SHP77 treated with DMSO at 0.1 percent for 48 hours (cell line): Measurements from ENCODE around the gene VSTM4.

Experiments used
- DNase-seq: peaks from one replicate; lab custom pipeline; 2025; lab: John Stamatoyannopoulos, UW

The VSTM4 gene

DNA sequence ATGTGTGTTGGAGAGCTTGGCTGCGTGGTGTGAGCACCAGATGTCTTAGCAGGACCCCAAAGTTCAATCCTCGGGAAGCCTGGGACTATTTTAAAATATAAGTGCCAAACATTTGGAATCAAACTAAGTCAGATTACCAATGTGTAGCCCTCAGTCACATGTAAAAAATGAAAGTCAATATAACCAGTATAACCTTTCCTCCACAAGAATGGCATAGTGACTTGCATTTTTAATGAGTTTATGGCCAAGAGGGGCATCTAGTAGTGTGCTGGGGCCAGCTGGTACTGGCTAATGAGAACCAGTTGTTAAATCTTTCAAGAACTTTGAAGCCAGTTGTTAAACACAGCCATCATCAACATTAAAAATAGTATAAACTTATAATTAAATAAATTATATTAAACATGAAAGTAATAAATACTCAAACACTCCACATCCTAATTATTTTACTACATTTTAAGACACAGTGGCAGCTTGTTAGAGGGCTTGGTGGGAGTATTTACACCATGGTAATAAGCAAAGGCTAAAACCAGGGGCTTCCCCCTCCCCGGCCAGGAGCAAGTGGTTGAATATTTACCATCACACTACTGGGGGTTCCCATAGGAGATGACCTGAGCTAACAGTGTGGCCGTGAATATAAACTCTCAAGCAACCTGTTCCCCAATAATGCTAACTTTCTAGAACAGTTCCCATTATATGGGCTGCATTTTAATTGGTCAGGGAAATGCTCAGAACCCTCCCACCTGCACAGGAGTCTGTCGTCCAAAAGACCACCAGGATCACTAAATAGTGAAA, 26.4 kb upstream of the VSTM4 start:
- no peak for DNase-seq

DNA sequence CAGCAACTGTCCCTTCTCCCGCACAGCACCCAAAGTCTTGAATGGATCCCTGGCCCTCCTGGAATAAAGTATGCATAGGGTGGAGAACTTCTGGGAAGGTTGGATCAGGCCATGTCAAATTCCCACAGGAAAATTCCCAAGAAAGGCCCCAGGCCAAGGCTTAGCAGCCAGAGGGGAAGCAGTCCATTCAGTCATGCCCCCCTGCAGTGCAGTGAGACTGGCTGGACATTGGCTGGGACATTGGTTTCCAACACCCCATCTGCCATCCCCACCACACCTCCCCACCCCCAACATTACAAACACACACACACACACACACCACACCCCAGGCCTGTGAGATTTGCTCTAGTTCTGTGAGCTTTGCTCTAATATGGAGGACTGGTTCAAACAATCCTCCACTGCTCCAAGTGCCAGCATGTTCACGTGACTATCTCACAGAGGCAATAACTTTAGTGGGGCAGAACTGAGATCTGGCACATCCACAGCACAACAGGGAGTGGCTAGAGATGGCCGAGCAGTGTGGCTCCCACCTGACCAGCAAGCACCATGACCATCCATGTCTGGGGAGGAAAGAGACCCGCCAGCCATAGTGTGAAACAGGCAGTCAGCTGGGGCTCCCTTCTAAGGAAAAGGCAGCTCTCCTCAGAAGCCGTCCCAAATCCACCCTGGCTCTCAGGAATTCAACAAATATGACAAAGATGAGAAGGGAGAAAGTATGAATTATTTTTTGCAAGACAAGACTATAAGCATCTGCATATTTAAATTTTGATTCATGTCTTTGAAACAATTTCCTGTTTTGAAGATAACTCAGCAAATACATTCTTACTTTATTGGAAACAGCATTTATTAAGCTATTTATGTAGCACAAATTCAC, 25.2 kb upstream of the VSTM4 start:
- DNase-seq: no peak

DNA sequence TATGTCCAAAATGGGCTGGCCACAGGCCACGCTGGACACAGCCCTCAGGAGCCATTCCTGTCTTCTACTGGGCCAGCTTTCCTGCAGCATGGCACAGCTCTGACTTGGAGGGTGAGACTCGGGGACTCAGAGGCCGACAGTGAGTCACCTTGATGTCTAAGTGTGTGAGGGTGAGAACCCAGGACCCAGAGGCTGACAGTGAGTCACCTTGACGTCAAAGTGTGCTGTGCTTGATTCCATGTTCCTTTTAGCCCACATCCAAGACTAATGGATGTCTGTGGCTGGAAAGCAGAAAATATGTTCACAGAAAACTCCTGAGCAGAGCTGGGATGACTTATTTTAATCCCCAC, 24.5 kb upstream of the VSTM4 start:
- DNase-seq: no peak

DNA sequence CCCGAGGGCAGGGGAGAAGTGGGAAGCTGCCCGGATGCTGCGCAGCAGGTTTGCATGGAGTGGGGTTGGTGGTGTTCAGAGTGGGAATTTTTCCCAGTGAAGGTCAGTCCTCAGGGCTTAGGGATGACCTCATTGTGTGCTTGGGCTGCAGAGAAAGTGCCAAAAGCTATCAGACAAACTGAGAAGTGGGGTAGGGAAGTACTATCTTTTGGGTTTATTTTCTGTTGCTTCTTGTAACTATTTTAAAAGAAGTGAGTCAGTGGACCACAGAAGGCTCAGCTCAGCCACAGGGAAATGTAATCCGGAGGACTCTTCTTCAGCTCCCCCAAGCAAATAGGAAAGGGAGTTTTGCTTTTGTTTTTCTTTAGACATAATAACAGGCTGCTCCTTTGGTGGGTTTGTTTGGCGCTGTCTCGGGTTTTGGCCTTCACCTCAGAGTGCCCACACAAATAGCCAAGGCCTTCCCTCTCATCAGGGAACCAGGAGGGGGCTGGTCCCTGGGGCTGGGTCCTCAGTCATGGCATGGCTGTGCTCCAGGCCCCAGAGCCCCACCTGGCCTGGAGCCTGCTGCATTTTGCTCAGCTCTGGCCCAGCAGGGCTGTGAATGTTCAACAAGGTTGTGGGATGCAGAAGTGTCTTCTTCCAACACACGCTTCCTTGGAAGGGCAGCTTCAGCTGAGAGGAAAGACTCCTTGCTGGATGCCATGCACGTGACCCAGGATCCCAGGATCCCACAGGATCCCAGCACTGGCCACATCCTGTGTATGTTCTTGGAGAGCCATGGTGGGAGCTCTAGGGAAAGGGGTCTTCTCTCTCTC, 23.9 kb upstream of the VSTM4 start:
- no peak for DNase-seq

DNA sequence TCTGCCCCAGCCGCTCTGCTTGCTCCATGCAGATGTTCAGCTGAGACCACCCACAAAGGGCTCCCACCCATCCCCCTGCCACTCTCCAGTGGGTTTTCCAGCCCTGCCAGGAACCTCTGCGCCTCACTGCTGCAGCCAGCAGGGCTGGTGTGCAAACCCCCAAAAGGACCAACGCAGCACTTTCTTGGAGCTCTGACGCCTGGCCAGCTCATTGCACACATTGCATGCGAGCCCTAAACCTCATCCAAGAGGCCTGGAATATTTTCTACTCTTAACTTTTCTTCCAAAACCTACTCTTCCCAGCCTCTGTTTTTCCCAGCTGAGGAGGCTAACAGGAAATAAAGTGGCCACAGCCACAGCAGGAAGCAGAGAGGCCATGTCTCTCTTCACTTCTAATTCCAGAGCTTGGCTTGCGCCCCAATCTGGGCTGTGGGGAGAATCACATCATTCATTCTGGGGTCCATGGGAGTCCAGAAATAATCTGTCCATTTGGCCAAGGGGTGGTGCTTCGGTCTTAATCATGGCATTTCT, 23.1 kb upstream of the VSTM4 start:
- DNase-seq: no peak

DNA sequence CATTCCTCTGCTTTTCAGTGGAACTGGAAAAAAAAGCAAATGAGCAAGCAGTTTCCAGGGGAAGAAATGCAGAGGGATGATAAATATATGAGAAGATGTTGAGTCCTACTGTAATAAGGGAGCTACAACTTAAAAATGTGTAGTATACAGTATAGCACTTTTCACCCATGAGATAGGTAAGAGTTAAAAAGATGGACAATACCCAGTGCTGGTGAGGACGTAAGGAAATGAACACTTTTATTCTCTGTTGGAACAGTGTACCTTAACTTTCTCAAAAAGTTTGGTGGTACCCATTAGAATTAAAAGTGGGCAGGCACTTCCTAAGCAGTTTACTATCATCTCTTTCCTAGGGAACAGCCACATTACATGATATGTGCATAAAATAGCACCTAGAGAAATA, 21.2 kb upstream of the VSTM4 start:
- DNase-seq: no peak

DNA sequence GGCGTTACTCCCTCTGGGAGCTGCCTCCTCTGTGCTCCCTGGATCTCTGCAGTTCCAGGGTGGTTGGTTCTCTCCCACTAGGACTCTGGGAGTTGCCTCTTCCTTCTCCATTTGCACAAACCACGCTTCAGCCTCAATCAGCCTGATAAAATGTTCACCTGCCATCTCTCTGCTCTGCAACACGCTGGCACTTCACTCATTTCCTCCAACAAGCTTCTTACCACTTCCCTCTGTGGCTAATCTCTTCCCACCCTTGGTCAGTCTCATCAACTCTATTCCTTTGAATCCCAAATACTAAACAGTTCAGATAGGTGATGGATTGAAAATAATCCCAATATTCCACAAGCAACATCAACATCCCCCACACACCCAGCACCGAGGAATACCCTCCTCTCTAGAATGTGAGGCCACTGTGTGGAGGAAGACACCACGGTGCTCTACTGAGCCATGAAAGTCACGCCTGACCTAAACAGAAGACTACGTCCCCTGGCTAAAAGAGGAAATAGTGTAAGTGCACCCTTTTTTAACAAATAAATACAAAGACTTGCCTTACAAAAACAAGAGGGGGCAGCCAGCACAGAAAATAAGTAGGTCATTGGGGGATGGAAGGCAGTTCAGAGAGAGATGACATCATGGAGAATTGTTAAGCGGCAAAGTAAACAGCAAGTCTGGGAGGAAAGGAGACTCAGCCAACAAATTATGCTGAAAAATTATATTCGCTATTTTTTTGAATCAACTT, 20.4 kb upstream of the VSTM4 start:
- no peak for DNase-seq

DNA sequence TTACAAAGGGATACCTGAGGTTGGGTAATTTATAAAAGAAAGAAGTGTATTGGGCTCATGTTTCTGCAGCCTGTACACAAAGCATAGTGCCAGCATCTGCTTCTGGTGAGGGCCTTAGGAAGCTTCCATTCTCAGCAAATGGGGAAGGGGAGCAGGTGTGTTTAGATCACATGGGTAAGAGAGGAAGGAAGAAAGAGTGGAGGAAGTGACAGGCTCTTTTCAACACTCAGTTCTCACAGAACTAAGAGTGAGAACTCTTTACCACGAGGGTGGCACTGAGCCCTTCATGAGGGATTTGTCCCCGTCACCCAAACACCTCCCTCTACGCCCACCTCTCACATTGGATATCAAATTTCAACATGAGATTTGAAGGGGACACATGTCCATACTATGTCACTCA, 19.0 kb upstream of the VSTM4 start:
- no peak for DNase-seq

DNA sequence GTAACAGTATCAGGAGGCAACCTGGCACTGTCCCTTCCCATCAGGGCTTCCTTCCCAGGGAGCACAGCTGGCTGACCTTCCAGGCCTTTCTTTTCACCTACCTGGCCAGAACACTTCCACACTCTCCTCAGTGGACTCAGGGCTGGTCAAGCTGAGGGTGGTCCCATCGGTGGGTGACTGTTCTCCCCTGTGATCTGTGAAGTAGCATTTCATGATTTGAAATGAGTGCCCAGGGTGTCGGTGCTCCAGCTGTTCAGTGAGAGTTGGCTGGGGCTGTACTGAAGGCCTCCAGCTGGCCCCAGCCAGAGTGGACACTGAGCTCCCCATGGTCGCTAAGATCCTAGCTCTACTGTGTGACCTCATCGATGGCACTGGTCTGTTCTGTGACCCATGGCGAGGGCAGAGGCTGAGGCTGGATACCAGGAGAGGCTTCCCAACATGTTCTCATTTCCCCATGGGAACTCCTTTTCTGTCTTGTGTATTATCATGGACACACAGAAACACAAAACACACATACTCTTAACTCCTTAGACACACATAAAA, 18.5 kb upstream of the VSTM4 start, which contains the start of gene FAM170B:
TSS of gene FAM170B (minus strand) at position 316 of the 543 bp plus-strand sequence. CDS start at position 213, 103 bp downstream.
- no peak for DNase-seq

DNA sequence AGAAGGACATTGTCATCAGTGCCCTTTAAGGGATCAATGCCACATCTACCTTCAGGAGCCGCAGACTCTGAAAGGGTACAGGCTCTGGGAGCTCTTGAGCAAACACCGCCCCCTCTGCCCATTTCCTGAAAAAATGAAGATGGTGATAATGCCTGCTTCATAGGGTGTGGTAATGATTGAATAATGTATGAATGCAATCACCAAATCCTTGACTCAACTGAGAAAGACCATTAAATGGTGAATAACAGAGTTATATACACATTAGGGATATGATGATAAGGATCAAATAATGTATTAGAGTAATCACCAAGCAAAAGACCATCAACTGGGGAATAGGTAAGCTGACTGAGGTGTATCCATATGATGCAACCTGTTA, 17.0 kb upstream of the VSTM4 start:
- no peak for DNase-seq

DNA sequence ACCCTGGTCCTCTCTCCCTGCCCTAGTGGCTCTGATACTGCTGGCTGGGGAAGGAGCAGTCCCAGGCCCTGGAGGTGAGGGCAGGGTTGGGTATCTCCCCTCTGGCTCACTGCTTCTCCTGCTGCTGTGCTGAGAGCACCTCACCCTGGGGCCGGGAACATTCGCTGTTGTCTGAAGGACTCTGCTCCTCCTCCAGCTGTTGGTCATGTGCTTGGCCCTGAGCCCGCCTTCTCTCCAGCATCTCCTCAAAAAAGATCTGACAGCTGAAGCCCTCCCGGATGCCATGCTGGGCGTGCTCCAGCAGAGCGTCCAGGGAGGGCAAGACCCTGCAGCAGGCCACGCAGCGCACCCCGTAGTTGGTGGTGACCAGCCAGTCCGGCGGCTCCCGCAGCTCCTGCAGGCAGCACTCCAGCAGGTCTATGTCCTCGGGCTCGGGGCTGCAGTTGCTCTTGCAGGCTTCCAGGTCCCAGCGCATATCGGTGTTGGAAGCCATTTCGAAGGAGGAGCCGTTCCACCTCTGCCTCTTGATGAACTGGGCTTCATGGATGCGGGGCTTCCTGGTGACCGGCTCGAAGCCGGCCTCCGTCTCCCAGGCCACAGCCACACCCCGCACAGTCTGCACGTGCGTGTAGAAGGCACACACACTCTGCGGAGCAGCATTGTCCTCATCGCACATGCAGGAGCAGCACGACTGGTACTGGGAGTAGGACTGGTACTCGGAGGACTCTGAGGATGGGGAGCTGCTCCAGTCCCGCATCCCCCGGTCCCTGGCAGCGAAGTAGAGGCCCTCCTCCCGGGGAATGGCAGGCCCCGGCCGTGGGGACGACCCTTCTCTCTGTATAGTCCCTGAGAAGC, 16.4 kb upstream of the VSTM4 start:
- DNase-seq: no peak

DNA sequence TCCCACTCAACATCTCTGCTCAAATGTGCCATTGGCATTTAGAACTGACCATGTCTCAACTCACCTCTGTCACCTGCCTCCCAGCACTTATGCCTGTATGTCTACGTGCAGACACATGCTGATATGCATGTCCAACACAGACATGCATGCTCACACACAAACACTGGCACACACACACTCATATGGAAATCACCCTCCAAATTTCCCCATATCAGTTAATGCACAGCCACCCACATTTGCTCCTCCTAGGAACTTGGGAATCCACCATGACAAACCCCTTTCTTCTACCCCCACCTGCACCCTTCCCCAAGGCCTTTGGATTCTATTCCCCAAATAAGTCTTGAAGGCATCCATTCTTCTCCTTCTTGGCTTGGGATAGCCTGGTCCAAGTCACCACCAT, 14.1 kb upstream of the VSTM4 start:
- no peak for DNase-seq

DNA sequence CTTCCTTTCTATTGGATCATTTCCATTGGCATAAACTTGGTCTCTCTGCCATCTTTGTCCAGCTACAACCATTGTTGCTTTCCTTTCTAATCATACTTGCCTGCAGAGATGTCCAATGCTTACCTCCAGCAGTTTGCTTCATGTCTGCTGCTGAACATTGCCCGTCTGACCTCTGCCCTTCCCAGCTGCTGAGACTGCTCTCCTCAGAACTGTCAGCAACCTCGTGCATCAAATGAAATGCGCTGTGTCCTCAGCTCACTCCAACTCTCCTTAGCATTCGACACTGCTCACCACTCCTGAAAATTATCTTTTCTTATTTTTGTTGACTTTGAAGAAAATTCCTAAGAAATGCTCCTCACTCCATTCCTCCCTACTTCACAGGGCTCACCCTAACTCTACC, 13.5 kb upstream of the VSTM4 start:
- no peak for DNase-seq

DNA sequence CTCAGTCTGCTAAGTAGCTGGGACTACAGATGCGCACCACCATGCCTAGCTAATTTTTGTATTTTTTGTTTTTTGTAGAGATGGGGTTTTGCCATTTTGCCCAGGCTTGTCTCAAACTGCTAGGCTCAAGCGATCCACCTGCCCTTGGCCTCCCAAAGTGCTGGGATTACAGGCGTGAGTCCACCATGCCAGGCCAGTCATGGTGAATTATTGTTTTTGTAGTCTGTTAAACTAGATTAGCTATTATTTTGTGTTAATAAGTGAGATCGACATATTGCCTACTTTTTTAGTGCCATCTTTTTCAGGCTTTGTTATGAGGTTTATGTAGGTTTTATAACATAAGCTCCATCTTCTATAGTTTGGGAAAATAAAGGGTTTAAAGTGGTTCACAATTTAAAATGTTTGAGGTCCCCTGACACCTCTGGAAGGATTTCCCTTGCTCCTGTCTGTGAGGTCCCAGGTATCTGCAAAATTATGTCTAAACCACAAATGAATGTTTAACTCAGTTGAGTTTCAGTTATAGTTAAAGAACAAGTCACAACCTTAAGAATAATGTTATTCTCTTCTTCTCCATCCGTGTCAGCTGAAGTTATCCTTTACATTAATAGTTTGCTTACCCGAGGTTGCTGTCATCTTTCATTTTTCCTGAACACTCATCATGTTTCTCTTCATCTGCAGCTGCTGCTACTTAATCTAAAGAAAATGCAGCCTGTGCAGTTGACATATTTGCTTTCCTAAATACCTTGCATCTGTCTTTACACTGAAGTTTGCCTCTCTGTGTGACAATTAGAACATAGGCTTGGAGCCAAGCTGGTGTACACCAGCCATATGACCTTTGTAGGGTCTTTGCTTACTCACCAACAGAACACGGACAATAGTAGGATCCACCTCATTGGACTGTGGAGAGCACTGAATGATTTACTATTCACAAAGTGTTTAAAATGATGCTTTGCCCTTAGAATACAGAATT, 8.9 kb upstream of the VSTM4 start:
- DNase-seq: no peak

DNA sequence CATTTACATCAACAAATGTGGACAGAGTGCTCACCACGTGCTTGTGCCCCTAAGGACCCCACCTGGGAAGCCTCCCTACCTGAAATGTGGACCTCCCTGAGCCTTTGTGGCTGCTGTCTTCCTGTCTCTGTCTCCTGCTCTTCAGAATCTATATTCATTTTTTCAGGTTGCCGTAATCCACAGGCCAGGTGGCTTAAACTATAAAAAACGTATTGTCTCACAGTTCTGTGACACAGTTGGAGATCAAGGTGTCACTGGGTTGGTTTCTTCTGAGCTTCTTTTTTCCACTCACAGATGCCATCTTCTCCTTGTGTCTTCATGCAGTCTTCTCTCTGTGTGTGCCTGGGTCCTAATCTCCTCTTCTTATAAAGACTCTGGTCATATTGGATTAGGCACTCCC, 5.6 kb upstream of the VSTM4 start:
- DNase-seq: no peak

DNA sequence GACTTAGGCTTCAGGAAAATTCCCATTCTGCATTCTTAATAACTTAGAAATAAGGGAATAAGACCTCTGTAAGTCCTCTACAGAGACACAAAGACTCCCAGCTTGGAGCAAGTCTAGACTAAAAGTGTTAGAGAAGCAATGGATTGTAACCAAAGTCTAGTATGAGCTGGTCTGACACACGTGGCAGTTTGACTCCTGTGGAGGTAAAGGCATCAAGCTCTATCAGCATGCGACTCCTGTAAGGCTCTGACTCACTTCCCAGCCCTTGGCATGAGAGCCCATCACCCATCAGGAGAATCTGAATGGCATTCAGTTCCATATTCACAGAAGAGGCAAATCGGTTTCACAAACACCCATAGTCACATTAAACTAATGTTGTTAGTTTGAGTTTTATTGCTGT, 4.4 kb upstream of the VSTM4 start:
- DNase-seq: no peak

DNA sequence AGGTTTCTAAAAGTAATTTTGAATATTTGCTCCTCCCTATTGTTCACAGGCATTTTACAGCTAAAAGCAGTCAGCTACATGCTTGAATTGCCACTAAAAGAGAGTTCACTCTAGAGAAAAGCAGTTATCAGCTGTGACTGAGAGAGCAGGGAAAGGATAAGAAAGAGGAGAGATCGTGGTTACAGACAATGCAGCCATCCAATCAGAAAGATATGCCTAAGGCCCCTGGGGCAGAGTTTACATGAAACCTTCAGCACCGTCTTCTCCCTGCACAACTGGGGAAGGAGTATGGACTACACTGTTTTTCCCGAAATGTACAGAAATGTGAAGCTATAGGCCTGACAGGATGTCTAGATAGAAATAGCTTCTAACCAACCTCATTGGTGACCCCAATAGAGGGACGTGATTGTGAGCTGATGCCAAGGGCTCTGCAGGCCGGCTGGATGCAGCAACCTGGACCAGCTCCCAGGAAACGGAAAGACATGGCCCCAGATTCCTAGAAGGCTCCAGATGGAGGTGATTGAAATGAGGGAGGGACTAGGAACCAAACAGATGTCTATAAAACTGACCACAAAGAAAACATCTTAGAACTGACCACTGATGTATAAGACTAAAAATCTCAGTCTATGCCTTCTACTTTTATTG, 3.2 kb upstream of the VSTM4 start:
- no peak for DNase-seq

DNA sequence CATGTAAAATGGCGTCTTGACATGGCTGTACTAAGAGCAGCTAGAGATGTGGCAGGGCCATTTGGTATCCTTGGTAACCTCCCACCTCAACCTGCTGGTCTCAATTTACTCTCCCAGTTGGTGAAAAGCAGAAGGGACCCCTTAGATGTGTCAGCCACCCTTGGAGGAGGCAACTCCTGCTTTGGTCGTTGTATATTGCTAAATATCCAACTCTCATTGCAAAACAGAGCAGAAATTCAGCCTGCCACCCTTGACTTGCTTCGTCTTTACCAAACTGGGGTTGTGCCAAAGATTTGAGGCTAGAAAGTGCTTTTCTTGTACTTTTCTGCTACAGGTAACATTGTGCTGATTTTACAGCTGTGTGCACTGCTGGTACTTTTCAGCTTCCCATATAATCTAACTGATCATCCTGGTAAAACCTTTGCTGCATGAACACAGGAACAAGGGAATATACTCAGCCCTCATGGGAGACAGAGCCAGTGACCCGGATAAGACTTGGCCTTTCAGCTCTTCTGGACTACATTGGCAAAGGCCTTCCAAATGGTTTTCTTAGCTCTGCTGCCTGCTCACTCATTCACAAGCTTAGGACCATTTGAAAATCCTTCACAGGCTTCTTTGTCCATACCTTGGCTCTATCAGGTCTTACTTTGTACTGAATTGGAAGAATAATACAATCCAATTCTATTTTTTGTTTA, 2.2 kb upstream of the VSTM4 start:
- DNase-seq: no peak
